Hematopoietic multipotent progenitor cell treated with erythropoietin and hydrocortisone succinate and interleukin-3 and kit ligand, for 15 days (in vitro differentiated cells): ENCODE results near the gene SPART.
"Not testable (repeated sequence)": the region's sequence is repeated elsewhere in the genome, so short reads cannot be mapped to it uniquely, and the experiment has no call there.

Experiments
- DNase-seq: peaks from one replicate; pipeline ENCODE4 v3.0.0-alpha.2; 2015; ENCODE audit warnings: low spot score

The SPART gene

GRCh38 chr13:36354842-36355623 lies 8.8 kb upstream of the SPART start:
- DNase-seq = no peak

GRCh38 chr13:36353001-36353400 lies 6.8 kb upstream of the SPART start:
- DNase-seq = no peak

GRCh38 chr13:36352350-36352749 lies 6.2 kb upstream of the SPART start:
- no peak for DNase-seq

- no peak for DNase-seq
Measured at GRCh38 chr13:36347531-36348210, 1.5 kb upstream of the SPART start.

DNA sequence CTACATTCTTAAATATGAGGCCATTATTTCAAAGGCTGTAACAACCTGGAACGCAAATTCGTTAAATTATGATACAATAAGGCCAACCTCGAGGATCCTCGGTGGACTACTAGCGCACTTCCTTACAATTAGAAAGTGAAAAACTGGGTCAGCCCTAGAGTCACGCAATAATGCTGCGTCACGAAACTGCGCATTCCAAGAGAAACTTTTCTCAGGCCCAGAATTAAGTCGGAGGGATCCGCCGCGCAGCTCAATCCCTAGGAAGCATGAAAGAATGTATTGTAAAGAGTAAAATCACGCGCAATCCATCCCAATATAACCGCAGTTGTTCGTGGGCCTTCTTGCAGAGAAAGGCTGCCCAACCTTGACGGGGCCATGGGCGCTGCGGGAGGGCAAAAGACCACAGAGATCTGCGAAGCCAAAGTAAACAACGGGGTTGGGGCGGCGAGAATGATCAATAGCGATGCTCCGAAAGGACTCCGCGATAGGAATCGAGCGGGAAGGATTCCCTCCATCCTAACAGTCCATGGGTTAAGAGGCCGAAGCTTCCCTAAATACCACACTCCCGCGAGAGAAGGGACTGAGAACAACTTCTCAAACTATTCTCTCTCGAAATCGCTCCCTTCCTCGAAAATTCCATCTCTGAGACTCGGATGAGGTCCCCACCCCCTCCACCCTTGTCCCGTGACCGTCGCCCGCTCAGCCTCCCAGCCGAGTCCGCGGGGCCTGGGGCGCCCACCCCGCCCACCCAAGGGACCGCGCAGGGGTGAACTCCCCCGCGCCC lies 564 bp downstream of the SPART start:
- peak; percentile 77 for DNase-seq

- DNase-seq = peak; percentile 38
Measured at GRCh38 chr13:36344886-36345437, 1.2 kb downstream of the SPART start.

GRCh38 chr13:36344173-36344572 lies 2.0 kb downstream of the SPART start:
- no peak for DNase-seq

- no peak for DNase-seq
Measured at GRCh38 chr13:36343766-36344165, 2.4 kb downstream of the SPART start.

DNA sequence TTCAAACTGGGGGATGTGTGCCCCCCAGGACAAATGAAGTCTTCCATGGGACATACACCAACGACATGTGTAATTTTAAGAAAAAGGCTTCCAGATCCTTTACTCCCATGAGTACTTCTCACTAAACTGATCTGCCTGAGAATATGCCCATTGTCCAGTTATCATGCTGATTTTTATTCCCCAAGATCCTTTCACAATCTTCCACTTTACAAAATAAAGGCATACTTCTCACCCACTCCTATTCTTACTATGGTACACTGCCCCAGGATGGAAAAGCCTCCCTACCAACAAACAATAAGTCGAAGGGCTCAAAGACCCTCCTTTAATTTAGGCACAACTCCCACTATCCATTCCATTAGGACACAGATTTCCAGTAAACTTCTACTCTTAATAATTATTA lies 3.5 kb downstream of the SPART start:
- no peak for DNase-seq

GRCh38 chr13:36341718-36342117 lies 4.5 kb downstream of the SPART start:
- no peak for DNase-seq

DNA sequence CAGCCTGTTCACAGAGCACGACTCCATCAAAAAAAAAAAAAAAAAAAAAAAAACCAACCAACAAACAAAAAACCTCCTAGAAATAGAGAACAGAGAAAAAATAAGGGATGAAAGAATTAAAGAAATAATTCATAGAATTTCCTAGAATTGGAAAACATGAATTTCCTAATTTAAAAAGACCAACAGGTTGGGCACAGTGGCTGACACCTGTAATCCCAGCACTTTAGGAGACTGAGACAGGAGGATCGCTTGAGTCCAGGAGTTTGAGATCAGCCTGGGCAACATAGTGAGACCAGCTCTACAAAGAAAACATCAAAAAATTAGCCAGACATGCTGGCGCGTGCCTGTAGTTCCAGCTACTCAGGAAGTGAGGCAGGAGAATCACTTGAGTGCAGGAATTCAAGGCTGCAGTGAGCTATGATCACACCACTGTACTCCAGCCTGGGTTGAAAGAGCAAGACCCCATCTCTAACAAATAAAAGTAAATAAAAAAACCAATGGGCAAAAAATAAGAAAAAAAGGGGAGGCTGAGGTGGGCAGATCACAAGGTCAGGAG lies 6.5 kb downstream of the SPART start:
- DNase-seq = no peak

- no peak for DNase-seq
Measured at GRCh38 chr13:36337938-36338641, 8.1 kb downstream of the SPART start.

GRCh38 chr13:36332986-36333385 lies 13.2 kb downstream of the SPART start:
- no peak for DNase-seq

DNA sequence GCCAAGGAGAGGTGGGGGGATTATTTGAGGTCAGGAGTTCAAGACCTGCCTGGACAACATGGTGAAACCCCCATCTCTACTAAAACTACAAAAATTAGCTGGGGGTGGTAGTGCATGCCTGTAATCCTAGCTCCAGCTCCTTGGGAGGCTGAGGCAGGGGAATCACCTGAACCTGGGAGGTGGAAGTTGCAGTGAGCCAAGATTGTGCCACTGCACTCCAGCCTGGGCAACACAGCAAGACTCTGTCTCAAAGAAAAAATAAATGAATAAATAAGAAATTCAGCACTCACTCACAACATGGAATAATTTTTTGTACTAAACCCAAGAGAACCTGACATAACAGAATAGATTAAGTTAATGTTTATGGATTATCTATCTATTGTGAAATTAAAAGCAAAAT lies 13.9 kb downstream of the SPART start:
- not testable (repeated sequence) for DNase-seq

GRCh38 chr13:36331280-36331679 lies 14.9 kb downstream of the SPART start:
- no peak for DNase-seq

GRCh38 chr13:36329361-36329760 lies 16.8 kb downstream of the SPART start:
- DNase-seq = no peak

- DNase-seq = no peak
Measured at GRCh38 chr13:36328821-36329220, 17.4 kb downstream of the SPART start.

DNA sequence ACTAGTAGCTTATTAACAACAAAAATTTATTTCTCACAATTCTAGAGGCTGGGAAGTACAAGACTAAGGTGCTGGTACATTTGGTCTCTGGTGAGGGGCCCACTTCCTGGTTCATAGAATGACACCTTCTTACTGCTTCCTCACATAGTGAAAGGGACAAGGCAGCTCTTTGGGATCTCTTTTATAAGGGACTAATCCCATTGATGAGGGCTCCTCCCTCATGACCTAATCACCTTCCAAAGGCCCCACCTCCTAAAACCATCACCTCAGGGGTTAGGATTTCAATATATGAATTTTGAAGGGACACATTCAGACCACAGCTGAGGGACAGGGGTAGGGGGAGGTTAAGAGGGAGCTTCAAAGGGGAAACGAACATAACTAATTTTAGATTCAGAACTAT lies 20.3 kb downstream of the SPART start:
- no peak for DNase-seq

DNA sequence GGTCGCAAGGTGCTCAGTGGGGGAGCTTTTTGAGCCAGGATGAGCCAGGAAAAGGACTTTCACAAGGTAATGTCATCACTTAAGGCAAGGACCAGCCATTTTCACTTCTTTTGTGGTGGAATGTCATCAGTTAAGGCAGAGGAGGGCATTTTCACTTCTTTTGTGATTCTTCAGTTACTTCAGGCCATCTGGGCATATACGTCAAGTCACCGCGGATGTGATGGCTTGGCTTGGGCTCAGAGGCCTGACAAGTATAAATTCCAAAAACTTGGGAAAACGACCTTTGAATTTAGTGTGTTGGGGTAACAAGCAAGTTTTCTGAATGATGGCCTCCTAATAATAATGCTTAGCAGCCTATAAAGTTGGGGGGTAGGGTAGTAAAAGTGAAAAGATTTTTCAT lies 21.3 kb downstream of the SPART start:
- not testable (repeated sequence) for DNase-seq

- no peak for DNase-seq
Measured at GRCh38 chr13:36323951-36324566, 22.1 kb downstream of the SPART start.

DNA sequence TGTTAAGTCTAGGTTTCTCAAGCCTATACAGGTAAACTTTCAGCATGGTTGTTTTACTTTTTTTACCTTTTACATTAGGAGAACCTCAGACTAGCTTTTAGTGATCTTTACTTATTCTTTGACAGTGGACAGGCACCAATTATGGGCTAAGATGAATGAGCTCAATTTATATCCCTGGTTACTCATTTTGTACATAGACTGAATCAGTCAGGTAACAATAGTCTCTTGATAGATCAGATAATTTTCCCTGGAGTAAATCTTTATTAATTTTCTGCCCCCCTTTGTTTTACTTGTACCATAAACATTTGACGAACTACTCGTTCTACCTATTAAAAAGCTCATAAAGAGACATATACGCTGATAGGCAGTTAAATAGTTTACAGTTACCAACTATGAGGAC lies 22.8 kb downstream of the SPART start:
- DNase-seq = no peak
